Measurements from ENCODE around the gene VSTM2L. TPM values are rescaled to one million over a fixed set of nuclear protein-coding genes. Genes with fewer than 3 reads are reported as not detected.

The VSTM2L gene
- total and polyA plus RNA-seq, 9 of the 15 experiments (the other 6 are each of a cell fraction or from before 2014, with no cell fraction given): not detected

GRCh38 chr20:37901654-37902503 lies 1.0 kb upstream of the VSTM2L start (continued):
- no peak for TF ChIP-seq RNF2 (IDR thresholded peaks at IDR 0.05)
- TF ChIP-seq SNRNP70 (optimal IDR thresholded peaks at IDR 0.05; ENCODE audit: low read depth, low read length): no peak
- no peak for TF ChIP-seq HINFP (tag; conservative IDR thresholded peaks at IDR 0.05; ENCODE audit: low read depth)
- no peak for TF ChIP-seq TAL1 (IDR thresholded peaks at IDR 0.05)
- no peak for TF ChIP-seq NFXL1 (CRISPR knock-in tag; IDR thresholded peaks at IDR 0.05)
- 0 out of 2 replicates have a peak, but pooled peaks have one; percentile 51 for TF ChIP-seq ZNF584 (CRISPR knock-in tag; IDR thresholded peaks at IDR 0.05; ENCODE audit: low read depth)
- TF ChIP-seq GABPA (tag; conservative IDR thresholded peaks at IDR 0.05; ENCODE audit: low read depth): no peak
- no peak for TF ChIP-seq E2F6 (IDR thresholded peaks at IDR 0.05; ENCODE audit: borderline replicate concordance in 1 of 2, extremely low read depth in 1 of 2, insufficient read depth in 1 of 2, insufficient read length in 1 of 2, low read depth in 1 of 2, low read length in 1 of 2, poor library complexity in 1 of 2, severe bottlenecking in 1 of 2)
- TF ChIP-seq ZNF140 (CRISPR knock-in tag; IDR thresholded peaks at IDR 0.05): no peak
- TF ChIP-seq TGIF2 (CRISPR knock-in tag; IDR thresholded peaks at IDR 0.05): no peak
- TF ChIP-seq NR4A1 (CRISPR knock-in tag; IDR thresholded peaks at IDR 0.05): no peak
- no peak for TF ChIP-seq NR4A1 (tag; IDR thresholded peaks at IDR 0.05)
- no peak for TF ChIP-seq BRD4 (IDR thresholded peaks at IDR 0.05)
- TF ChIP-seq MBD2 (IDR thresholded peaks at IDR 0.05; ENCODE audit: borderline replicate concordance, low read depth): no peak
- TF ChIP-seq RUNX1 (IDR thresholded peaks at IDR 0.05; ENCODE audit: low read depth): no peak
- no peak for TF ChIP-seq CUX1 (CRISPR knock-in tag; IDR thresholded peaks at IDR 0.05)
- no peak for TF ChIP-seq RBM15 (IDR thresholded peaks at IDR 0.05; ENCODE audit: insufficient read depth, low read length)
- TF ChIP-seq TRIM24 (IDR thresholded peaks at IDR 0.05): no peak
- TF ChIP-seq SMAD3 (CRISPR knock-in tag; conservative IDR thresholded peaks at IDR 0.05): no peak
- TF ChIP-seq USF2 (CRISPR knock-in tag; IDR thresholded peaks at IDR 0.05): no peak

Data from K562 (cell line).